Astrocyte (in vitro differentiated cells and primary cell): ENCODE results near the gene HS2ST1.

ENCODE experiments used
- CTCF ChIP-seq: IDR thresholded peaks from 2 replicates; pipeline ENCODE4 v1.5.1; 2011; ENCODE audit warnings: low read depth, mild to moderate bottlenecking, inconsistent platforms, low read length, moderate library complexity; ENCODE audit not compliant: insufficient read depth
- EZH2 ChIP-seq: IDR thresholded peaks from 2 replicates; pipeline ENCODE4 v1.6.1; 2012; ENCODE audit warnings: mild to moderate bottlenecking, low read length, inconsistent platforms; ENCODE audit not compliant: insufficient read depth

GRCh38 chr1:86915737-86916235, 1.4 kb downstream of the HS2ST1 start:
- TF ChIP-seq CTCF, result no peak
- TF ChIP-seq EZH2, result no peak
